Neural crest cell (in vitro differentiated cells): ENCODE results near the gene CBX3. TPM values are rescaled to one million over a fixed set of nuclear protein-coding genes. Genes with fewer than 3 reads are reported as not detected.
A peak's percentile ranks its signal among the peaks of the same experiment; 100 is the strongest.
"Not testable (repeated sequence)": the region's sequence is repeated elsewhere in the genome, so short reads cannot be mapped to it uniquely, and the experiment has no call there.

Experiments used
- DNase-seq: peaks from one replicate; pipeline ENCODE4 v3.0.0; 2021; ENCODE audit warnings: low read depth, mixed read lengths, low spot score
- H3K27ac Mint-ChIP-seq: one replicate; pipeline ENCODE4 v1.8.0; 2021; ENCODE audit warnings: mild to moderate bottlenecking, mixed read lengths; ENCODE audit not compliant: unreplicated experiment
- H3K27me3 Mint-ChIP-seq: 2 replicates; pipeline ENCODE4 v1.8.0; 2021; ENCODE audit warnings: low read depth, mild to moderate bottlenecking, mixed read lengths
- H3K36me3 Mint-ChIP-seq: 2 replicates; pipeline ENCODE4 v1.8.0; 2021; ENCODE audit warnings: low read depth, mild to moderate bottlenecking, mixed read lengths
- H3K4me1 Mint-ChIP-seq: 2 replicates; pipeline ENCODE4 v1.8.0; 2021; ENCODE audit warnings: mixed read lengths
- H3K4me3 Mint-ChIP-seq: one replicate; pipeline ENCODE4 v1.8.0; 2021; ENCODE audit warnings: mild to moderate bottlenecking, mixed read lengths
- H3K9me3 Mint-ChIP-seq: 2 replicates; pipeline ENCODE4 v1.8.0; 2021; ENCODE audit warnings: mixed read lengths
- total RNA-seq: library from RNA; stranded (reverse); gene quantifications from 2 replicates; pipeline ENCODE4 v1.2.1, GENCODE V29; 2021
- TF ChIP-seq, protein P1 (sequence below): fragments of 200-600 bp; sonication (generic); conservative IDR thresholded peaks from 2 replicates; pipeline ENCODE4 v1.5.0; 2021; ENCODE audit warnings: antibody characterized with exemption, mild to moderate bottlenecking

The CBX3 gene
- total RNA-seq, 1 donor from 2014 or later, result 293 TPM

DNA sequence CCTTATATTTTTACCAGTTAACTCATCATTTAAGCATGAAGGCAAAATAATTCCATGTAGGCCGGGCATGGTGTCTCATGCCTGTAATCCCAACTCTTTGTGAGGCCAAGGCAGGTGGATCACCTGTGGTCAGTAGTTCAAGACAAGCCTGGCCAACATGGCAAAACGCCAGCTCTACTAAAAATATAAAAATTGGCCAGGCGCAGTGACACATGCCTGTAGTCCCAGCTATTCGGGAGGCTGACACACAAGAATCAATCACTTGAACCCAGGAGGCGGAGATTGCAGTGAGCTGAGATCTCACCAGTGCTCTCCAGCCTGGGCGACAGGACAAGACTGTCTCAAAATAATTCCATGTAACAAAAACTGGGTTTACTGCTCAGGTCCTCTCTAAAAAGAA, 19.3 kb upstream of the CBX3 start:
- DNase-seq, result no peak
- no peak overlapping the region for H3K27ac Mint-ChIP-seq
- H3K4me1 Mint-ChIP-seq, result peaks cover 35% of the 10 kb centered on the region
- no peak overlapping the region for H3K4me3 Mint-ChIP-seq
- H3K9me3 Mint-ChIP-seq, result peaks cover 5% of the 10 kb centered on the region
- TF ChIP-seq, protein P1, sequence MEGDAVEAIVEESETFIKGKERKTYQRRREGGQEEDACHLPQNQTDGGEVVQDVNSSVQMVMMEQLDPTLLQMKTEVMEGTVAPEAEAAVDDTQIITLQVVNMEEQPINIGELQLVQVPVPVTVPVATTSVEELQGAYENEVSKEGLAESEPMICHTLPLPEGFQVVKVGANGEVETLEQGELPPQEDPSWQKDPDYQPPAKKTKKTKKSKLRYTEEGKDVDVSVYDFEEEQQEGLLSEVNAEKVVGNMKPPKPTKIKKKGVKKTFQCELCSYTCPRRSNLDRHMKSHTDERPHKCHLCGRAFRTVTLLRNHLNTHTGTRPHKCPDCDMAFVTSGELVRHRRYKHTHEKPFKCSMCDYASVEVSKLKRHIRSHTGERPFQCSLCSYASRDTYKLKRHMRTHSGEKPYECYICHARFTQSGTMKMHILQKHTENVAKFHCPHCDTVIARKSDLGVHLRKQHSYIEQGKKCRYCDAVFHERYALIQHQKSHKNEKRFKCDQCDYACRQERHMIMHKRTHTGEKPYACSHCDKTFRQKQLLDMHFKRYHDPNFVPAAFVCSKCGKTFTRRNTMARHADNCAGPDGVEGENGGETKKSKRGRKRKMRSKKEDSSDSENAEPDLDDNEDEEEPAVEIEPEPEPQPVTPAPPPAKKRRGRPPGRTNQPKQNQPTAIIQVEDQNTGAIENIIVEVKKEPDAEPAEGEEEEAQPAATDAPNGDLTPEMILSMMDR, result no peak
- peaks cover 16% of the 10 kb centered on the region for H3K36me3 Mint-ChIP-seq
- H3K27me3 Mint-ChIP-seq, result peaks cover 24% of the 10 kb centered on the region

- peaks cover 37% of the 10 kb centered on the region for H3K4me1 Mint-ChIP-seq
- no peak overlapping the region for H3K27ac Mint-ChIP-seq
- TF ChIP-seq, protein P1, result no peak
- peaks cover 29% of the 10 kb centered on the region for H3K27me3 Mint-ChIP-seq
- no peak for DNase-seq
- no peak overlapping the region for H3K4me3 Mint-ChIP-seq
- H3K9me3 Mint-ChIP-seq, result peaks cover 4% of the 10 kb centered on the region
- H3K36me3 Mint-ChIP-seq, result peaks cover 19% of the 10 kb centered on the region
These were observed 18.8 kb upstream of the CBX3 start for GRCh38 chr7:26182706-26183105.

DNA sequence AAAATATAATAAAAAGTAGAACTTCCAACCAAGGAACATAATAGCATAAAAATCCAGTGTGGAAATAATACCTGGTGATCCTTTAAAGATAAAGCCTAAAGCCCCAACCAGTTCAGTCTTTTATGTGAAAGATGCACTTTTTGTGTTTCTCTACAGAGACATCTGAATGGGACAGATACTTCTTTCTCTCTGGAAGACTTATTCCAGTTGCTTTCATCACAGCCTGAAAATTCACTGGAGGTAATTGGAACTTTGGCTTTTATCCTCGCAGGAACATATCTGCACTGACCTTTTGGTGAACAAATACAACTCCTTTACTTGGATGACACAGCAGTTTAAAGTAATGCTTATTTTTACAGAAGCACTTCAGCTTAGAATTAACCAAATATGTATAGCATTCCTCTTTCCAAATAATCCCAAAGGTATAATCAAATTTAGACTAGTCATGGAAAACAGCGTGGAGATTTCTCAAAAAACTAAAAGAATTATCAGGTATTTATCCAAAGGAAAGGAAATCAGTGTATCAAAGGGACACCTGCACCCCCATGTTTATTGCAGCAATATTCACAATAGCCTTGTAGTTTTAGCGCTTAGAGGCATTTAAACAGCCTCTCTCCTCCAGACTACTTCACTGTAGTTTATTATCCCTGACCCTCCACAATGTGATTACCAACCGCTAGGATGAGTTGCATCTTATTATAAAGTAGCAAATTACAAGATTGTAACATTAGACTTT, 17.8 kb upstream of the CBX3 start:
- H3K27ac Mint-ChIP-seq, result no peak overlapping the region
- peaks cover 33% of the 10 kb centered on the region for H3K27me3 Mint-ChIP-seq
- DNase-seq, result no peak
- TF ChIP-seq, protein P1, result no peak
- peaks cover 2% of the 10 kb centered on the region for H3K9me3 Mint-ChIP-seq
- peaks cover 25% of the 10 kb centered on the region for H3K36me3 Mint-ChIP-seq
- H3K4me1 Mint-ChIP-seq, result peaks cover 44% of the 10 kb centered on the region
- peak overlapping the region; percentile 52 for H3K4me3 Mint-ChIP-seq

GRCh38 chr7:26184281-26185101, 17.1 kb upstream of the CBX3 start:
- H3K36me3 Mint-ChIP-seq, result peaks cover 32% of the 10 kb centered on the region

DNA sequence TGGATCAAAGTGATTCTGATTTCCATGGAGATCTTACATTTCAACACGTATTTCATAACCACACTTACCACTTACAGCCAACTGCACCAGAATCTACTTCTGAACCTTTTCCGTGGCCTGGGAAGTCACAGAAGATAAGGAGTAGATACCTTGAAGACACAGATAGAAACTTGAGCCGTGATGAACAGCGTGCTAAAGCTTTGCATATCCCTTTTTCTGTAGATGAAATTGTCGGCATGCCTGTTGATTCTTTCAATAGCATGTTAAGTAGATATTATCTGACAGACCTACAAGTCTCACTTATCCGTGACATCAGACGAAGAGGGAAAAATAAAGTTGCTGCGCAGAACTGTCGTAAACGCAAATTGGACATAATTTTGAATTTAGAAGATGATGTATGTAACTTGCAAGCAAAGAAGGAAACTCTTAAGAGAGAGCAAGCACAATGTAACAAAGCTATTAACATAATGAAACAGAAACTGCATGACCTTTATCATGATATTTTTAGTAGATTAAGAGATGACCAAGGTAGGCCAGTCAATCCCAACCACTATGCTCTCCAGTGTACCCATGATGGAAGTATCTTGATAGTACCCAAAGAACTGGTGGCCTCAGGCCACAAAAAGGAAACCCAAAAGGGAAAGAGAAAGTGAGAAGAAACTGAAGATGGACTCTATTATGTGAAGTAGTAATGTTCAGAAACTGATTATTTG, 16.3 kb upstream of the CBX3 start:
- Mint-ChIP-seq H3K4me3 (peak overlapping the region; percentile 52), H3K4me1 (peaks cover 53% of the 10 kb centered on the region), H3K36me3 (peaks cover 37% of the 10 kb centered on the region), H3K9me3 (peaks cover 2% of the 10 kb centered on the region), H3K27ac (no peak overlapping the region), H3K27me3 (peaks cover 31% of the 10 kb centered on the region)
- TF ChIP-seq, protein P1, result no peak
- DNase-seq, result no peak

More at GRCh38 chr7:26184281-26185101, 17.1 kb upstream of the CBX3 start:
- H3K9me3 Mint-ChIP-seq, H3K27ac Mint-ChIP-seq, DNase-seq: not testable (repeated sequence)
- Mint-ChIP-seq H3K27me3 (peaks cover 30% of the 10 kb centered on the region), H3K4me1 (peaks cover 51% of the 10 kb centered on the region), H3K4me3 (peak overlapping the region; percentile 52)
